Omental fat pad (tissue), 4 donors: Measurements from ENCODE around the gene SMAD3. TPM values are rescaled to one million over a fixed set of nuclear protein-coding genes. Genes with fewer than 3 reads are reported as not detected.

Experiments used
- ATAC-seq: fragments of 150-250 bp; one replicate; pipeline ENCODE4 v1.9.1; 2016; ENCODE audit warnings: mild to moderate bottlenecking, moderate library complexity; ENCODE audit not compliant: low FRiP score
- DNase-seq: peaks from one replicate; pipeline ENCODE4 v3.0.0-alpha.2; 2019; ENCODE audit warnings: low spot score
- CTCF ChIP-seq, 3 donors: fragments of 450-650 bp; IDR thresholded peaks; one replicate each; pipeline ENCODE4 v1.5.1; 2016 to 2017; ENCODE audit warnings: antibody characterized with exemption in 3 of 3, mild to moderate bottlenecking in 3 of 3, moderate library complexity in 2 of 3
- total RNA-seq, 4 donors: library from RNA; depleted of rRNA; stranded (reverse); fragments of >200 nt; gene quantifications; one replicate each; pipeline ENCODE4 v1.1.0, GENCODE V29; 2016

SMAD3 gene
- total RNA-seq, 4 donors from 2014 or later = 30.9 to 58.1 (median 49.9) TPM

GRCh38 chr15:67093504-67093862 is 28.1 kb downstream of the SMAD3 start:
- no peak for ATAC-seq
- no peak for TF ChIP-seq CTCF (IDR thresholded peaks at IDR 0.05)
- DNase-seq = peak; percentile 18

- DNase-seq = no peak
- no peak for TF ChIP-seq CTCF (IDR thresholded peaks at IDR 0.05)
- no peak for ATAC-seq
Observed at GRCh38 chr15:67094001-67094826, 28.8 kb downstream of the SMAD3 start.

GRCh38 chr15:67095912-67096311 is 30.5 kb downstream of the SMAD3 start:
- no peak for TF ChIP-seq CTCF (IDR thresholded peaks at IDR 0.05)
- no peak for ATAC-seq
- DNase-seq = no peak

GRCh38 chr15:67096546-67097294 is 31.3 kb downstream of the SMAD3 start:
- no peak for DNase-seq
- TF ChIP-seq CTCF (IDR thresholded peaks at IDR 0.05) = no peak

GRCh38 chr15:67097424-67097823 is 32.0 kb downstream of the SMAD3 start:
- DNase-seq = no peak
- no peak for TF ChIP-seq CTCF (IDR thresholded peaks at IDR 0.05)
- no peak for ATAC-seq

More at GRCh38 chr15:67096546-67097294, 31.3 kb downstream of the SMAD3 start:
- no peak for ATAC-seq

- DNase-seq (no peak), ATAC-seq (peak; percentile 26)
- TF ChIP-seq CTCF (IDR thresholded peaks at IDR 0.05) = no peak
Observed at GRCh38 chr15:67097930-67098740, 32.7 kb downstream of the SMAD3 start.
